Renal cortical epithelial cell (primary cell): ENCODE data around the gene RASAL2. TPM values are rescaled to one million over a fixed set of nuclear protein-coding genes. Genes with fewer than 3 reads are reported as not detected.
A peak's percentile ranks its signal among the peaks of the same experiment; 100 is the strongest.
"Not testable (repeated sequence)": the region's sequence is repeated elsewhere in the genome, so short reads cannot be mapped to it uniquely, and the experiment has no call there.

ENCODE experiments used
- DNase-seq: peaks from one replicate; pipeline ENCODE4 v3.0.0-alpha.2; 2011; ENCODE audit warnings: low read depth
- total RNA-seq: library from RNA; depleted of rRNA; stranded (reverse); fragments of >200 nt; gene quantifications from 2 replicates; pipeline ENCODE4 v1.2.3, GENCODE V29; 2014

RASAL2 gene
- total RNA-seq, 1 donor from 2014 or later, result 28.6 TPM

DNA sequence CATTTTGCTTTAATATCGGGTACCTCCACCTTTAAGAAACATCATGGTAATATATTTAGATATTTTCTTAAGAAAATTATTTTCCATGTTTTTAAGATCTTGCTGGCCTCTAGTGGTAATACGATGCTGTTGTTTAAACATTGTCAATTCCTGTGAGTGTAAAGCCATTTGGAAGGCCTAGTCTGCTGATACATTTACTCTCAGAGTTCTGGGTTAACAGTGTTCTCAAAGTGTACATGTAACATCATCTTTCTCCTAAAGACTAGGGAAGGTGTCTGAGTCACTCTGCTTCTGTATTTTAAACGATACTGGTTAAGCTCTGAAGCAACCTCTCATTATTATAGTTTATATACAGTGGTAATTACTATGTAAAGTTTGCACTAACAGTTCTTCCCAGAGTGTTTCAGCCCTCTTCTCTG lies 189.1 kb downstream of the RASAL2 start:
- DNase-seq, result peak; percentile 71

DNA sequence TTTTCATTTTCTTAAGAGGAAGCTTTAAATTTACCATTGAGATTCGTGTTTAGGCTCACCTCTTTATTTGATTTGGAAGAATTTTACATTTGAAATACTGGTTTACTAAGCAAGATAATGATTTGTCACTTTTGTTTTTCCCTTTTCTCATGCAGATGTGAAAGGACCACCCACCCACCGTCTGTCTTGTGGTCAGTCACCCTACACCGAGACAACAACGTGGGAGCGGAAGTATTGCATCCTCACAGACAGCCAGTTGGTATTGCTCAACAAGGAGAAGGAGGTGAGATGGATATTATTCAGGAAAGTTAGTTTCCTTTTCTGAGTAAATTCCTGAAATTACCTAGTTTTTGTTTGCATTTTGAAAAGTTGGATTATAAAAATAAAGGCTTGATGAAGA lies 189.5 kb downstream of the RASAL2 start:
- no peak for DNase-seq

DNA sequence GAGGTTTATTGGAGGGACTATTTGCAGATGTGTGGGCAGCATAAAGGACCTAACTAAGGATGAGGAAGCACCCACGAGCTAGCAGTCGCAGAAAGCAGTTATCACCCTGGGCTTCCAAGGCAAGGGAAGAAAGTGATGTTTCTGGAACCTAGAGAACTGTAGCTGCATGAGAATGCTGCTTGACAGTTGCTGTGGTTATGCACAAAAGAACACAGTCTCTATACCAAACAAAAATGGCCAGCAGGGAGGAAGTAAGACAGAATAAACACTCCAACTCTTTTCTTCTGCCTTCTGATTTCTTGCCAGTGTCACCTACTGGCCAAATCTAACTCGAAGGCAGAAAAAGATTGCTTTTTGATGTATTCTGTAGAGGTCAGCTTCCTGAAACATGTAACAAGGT lies 190.2 kb downstream of the RASAL2 start:
- no peak for DNase-seq

DNA sequence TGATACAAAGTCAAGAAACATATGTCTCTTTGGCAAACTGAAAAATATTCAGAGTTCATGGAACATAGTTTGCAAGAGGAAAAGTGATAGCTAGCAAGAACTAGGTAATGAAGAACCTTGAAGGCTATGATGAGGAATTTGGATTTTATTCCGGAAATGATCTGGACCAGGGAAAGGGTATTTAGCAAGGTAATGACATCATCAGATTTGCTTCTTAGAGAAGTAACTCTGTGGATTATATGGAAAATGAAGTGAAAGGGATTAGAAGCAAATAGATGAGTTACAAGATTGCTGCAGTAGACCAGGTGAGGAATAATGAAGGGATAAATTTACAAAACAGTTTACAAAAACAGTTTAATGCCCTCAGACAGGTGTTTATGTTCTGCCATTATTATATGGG lies 197.3 kb downstream of the RASAL2 start:
- no peak for DNase-seq

DNA sequence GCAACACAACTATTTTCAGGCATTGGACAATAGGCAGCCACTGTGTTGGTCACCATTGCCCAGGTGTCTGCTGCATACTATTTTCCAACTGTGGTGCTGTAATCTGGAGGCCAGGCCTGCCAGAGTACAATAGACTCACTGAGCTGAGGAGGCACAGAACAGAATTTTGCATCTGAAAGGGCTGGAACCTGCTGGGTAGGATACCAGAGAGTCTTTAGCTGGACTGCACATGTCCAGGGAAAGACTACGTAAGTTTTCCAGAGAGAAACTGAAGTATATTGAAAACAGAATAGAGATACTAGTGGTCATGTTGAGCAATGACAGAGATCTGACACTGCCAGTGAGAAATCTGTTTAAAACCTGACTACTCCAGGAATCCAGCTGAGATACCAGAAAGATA lies 200.8 kb downstream of the RASAL2 start:
- no peak for DNase-seq

DNA sequence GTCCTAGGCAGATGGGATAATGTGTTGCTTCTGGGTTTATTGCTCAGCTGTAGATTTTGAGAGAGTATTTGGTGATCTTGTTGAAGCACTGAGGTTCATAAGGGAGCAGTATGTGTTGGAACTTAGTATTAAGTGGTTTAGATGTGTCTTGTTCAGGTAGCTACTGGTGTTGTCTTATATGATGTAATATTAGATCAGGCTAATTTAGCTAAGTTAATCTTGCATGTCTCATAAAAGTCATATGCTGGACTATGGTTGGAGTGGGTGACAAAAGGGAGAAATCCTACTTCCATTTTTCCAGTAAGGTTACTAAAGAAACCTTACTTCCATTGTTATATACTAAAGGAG lies 206.4 kb downstream of the RASAL2 start:
- no peak for DNase-seq

DNA sequence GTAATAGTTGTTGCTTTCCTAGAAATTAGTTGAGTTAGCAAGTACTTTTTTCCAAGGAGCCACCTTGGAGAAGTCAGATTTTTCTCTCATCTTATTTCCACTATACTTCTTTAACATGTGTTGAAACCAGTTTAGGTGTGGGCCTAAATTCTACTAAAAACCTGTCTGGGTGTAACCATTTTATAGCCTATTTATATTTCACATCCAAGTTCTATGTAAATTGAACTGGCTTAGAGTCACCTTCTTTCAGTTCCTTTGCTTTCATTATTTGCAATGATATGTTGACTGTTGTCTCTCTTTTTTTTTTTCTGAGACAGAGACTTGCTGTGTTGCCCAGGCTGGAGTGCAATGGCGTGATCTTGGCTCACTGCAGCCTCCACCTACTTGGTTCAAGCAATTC lies 207.2 kb downstream of the RASAL2 start:
- DNase-seq, result no peak

DNA sequence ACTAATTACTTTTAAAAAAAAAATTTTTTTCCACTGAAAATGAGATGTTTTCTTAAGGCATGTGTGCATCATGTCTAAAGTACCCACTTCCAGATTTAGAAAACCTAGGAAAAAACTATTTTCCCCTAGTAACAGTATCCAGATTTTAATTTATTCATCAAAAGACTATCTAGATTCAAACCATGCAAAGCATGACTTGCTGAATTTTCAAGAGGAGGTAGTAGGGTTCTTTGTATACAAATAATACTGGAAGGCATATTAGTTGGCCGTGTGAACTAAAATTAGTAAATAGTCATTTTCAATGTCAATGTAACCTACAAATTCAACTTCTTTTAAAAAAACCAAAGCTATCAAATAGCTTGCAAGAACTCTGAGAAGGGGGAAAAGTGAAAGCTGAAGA lies 213.4 kb downstream of the RASAL2 start:
- no peak for DNase-seq

DNA sequence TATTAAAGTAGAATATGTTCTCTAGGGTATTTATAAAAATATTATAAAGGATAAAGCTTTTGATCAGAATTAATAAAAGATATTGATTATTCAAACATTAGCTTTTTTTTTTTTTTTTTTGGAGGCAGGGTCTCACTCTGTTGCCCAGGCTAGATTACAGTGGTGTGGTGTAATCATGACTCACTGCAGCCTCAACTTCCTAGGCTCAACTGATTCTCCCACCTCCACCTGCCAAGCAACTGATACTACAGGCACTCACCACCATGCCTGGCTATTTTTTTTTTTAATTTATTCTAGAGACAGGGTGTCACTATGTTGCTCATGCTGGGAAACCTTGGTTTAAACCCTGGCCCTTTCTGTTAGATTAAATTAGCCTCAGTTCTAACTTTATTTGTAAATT lies 214.5 kb downstream of the RASAL2 start:
- DNase-seq, result peak; percentile 32

DNA sequence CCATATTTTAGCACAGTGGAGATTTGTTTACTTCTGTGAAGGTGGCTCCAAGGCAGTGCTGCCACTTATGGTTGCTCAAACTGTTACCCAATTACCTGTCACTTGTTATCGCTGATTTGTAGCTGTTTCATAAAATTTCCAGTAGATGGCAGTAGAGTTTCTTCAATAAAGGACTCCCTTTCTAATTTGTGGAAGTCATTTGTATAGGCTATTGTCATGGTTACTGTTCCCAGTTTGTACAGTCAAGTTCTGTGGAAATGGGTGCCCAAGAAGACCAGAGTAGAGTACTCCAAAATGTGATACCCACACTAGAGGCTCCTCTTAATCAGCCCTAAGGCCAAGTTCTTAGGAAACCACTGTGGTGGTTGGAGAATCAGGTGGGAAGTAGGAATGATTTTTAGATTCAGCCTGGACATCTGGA lies 216.8 kb downstream of the RASAL2 start:
- DNase-seq, result peak; percentile 89

DNA sequence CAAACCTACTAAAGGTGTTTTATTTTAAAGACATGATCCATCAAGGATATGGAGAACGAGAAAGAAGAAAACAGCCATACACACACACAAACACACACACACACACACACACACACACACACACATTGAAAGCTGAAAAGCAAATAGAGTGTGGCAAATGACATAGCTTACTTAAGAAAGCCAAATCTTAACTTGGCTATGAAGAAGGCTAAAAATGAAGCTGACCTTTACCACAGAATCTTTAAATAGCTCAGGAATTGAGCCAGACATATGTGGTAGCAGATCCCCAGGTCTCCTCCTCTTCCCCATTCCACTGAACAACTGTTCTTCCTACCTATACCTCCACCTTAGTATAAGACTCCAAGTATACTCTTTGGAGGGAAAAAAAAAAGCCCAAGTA lies 217.3 kb downstream of the RASAL2 start:
- no peak for DNase-seq

DNA sequence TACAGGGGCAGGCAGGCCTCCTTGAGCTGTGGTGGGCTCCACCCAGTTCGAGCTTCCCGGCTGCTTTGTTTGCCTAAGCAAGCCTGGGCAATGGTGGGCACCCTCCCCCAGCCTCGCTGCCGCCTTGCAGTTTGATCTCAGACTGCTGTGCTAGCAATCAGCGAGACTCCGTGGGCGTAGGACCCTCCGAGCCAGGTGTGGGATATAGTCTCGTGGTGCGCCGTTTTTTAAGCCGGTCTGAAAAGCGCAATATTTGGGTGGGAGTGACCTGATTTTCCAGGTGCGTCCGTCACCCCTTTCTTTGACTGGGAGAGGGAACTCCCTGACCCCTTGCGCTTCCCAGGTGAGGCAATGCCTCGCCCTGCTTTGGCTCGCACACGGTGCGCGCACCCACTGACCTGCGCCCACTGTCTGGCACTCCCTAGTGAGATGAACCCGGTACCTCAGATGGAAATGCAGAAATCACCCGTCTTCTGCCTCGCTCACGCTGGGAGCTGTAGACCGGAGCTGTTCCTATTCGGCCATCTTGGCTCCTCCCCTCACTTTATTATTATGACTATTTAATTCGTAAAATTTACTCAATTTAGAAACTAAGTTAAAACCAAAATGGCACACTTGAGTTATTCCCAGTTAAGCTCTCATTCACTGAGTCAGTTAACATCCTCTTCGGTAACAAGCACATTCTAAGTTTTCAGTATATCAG lies 226.5 kb downstream of the RASAL2 start:
- not testable (repeated sequence) for DNase-seq

DNA sequence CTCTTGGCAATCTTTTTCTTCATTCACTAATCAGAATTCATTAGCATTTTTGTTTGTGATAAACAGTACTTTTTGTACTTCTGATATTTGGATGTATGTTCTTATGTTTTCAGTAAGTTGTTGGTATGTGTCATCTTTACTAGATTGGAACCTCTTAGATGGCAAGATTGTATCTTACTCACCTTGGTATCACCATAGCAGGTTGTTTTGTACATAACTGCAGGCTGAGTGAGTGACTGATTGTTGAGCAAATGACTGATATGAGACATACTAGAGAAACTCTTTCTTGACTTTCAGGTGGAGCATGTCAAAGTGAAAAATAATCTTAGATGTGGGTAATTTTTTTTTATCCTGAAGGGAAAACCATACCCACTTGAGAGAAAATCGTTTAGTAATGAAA lies 229.2 kb downstream of the RASAL2 start:
- DNase-seq, result peak; percentile 47

DNA sequence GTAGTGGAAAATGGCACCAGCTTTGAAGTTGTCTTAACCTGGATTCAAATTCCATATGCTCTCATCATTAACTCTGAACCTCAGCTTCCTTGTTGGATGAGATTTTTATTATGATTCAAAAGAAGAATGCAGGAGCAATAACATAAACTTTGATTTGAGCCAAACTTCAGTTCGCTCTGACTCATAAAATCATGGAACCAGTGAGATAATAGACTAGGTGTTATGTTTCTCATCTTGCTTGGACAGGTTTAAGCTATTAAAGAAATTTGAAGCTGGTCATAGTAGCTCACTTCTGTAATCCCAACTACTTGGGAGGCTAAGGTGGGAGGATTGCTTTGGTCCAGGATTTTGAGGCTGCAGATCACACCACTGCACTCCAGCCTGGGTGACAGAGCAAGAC lies 230.1 kb downstream of the RASAL2 start:
- DNase-seq, result no peak

DNA sequence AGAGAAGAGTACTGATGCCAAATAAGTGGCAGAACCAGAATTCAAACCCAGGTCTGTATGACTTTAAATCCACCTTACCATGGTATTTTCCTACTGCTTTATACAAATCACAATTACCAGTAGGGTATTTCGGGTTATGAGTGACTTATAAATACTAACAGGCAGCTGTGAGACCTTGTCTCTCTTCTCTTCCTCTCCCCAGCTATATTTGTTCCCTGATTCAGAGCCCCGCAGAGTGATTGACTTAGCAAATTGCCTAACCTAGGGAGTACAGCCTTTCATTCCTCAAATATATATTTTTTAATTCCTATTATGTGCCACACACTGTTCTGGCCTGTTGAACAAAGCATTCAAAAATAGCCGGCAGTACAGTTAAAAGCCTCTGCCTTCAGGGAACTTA lies 234.8 kb downstream of the RASAL2 start:
- DNase-seq, result peak; percentile 40

DNA sequence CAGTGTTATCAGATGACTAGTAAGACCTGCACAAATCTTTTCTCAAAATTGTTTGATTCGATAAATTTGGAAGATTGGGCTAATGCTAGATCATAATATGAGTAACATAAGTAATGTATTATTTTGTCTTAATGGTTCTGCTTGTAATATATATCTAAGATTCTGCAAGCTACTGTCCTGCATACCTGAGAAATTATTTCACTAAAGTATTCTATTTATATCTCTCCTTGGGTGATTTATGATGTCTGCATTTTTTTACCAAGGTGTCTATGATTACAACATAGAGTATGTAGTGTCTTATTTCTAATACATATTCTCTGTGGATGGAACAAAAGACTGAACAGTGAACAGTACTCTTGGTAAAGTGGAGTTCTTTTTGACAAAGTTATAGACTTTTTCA lies 236.2 kb downstream of the RASAL2 start:
- no peak for DNase-seq

DNA sequence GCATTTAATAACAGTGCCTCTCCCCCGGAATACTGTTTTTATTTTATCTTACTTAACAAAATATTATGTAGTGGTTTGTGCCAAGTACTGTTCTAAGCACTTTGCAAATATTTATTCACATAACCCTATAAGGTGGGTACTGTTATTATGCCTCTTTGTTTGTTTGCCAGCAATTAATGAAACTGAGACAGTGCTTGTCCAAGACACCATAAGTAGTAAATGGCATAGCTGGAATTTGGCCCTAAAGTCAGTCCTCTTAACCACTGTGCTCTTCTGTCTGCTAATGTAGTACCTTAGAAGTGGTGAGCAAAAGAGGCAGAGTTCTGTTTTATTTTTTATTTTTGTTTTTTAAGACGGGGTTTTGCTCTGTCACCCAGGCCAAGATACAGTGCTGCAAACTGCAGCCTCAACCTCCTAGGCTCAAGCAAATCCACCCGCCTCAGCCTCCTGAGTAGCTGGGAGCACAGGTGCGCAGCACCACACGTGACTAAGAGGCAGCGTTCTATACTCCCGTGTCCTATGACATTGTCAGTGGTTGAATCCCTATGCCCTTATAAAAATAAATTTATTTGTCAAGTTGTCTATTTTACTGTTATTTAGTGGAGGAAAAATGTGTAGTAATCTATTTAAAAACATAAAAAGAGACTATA lies 237.1 kb downstream of the RASAL2 start:
- no peak for DNase-seq

DNA sequence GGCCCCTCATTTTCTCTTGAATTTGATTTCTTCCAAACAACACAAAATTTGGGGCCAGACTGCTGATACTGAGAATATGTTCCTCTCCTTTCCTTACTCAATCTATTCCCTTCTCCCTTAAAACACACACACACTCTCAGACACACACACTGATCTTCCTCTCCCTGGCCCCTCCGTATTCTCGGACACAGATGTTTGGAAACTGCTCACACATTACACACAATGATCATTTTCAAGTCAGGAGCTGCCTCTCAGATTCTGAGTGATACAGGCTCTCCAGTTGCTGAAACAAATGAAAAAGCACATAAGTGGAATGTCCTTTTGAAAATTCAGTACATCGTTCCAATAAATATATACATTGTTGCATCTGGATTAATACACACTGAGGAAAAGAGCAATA lies 241.5 kb downstream of the RASAL2 start:
- no peak for DNase-seq

DNA sequence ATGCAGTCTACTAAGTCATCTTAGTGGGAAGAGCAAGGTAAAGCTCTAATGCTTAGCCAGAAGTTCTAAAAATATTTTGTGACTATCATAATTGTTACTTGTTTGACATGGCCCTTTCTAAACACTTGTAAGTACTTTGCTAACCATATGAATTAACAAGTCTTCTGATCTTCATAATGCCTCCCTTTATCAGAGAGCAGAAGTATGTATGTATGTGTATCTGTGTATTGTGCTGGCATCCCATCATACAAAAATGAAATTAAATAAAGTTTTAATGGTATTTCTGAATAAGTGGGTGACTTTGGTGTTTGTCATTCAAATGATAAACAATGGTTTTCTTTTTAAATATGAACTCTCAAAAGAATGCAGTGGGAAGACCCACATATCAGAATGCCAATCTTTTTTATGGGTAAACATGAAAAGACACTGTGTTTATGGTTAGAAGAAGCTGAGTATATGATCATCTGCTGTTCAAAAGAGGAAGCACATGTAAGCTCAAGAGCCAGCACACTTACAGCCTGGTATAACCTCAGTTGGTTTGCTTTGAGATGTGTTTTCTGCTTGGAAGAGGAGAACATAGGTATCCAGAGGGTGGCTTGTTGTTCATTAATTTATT lies 243.3 kb downstream of the RASAL2 start:
- DNase-seq, result no peak

DNA sequence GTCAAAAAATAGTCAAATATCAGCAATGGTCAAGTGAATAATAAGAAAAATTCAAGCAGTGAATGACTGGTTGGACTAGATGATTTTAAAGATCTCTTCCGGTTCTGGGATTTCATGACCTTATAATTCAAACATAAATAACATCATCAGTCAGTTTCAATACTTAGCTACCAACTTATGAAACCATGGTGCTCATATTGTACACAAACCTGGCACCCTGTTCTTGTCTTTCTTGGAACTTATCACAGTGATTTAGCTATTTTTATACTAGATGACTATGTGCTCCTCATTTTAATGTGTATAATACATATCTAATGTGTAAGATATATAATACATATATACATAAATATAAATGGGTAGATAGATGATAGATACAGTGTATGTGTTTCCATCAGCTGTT lies 245.9 kb downstream of the RASAL2 start:
- DNase-seq, result no peak

DNA sequence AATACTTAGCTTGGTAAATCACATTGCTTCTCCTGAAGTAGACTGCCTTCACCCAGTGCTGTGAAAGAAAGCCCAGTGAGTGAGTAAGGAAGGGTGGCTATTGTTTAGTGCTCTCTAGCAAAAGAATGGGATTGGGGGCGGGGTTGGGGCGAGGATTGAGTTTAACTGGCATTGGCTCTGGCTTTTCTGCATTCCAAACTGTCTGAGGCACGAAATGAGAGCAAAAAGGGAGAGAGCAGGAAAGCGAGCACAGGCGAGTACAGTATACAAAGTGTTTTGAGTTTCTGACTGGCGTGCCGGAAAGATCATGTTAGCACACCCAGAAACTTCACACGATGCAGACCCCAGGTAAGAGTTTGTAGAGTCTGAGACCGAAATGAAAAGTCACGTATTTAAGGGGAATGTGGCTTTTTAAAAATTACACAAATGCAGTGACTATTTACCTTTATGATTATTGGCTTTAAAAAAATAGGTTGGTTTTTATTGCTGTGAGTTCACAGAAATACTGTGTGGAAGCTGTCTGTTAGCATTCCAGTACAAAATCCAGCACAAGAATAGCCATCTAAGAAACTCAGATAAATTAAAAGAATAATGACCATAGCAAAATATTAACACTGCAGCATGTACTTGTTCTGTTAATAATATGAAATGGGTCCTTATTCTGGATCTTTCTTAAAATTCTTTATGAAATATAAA lies 247.5 kb downstream of the RASAL2 start:
- DNase-seq, result peak; percentile 90

DNA sequence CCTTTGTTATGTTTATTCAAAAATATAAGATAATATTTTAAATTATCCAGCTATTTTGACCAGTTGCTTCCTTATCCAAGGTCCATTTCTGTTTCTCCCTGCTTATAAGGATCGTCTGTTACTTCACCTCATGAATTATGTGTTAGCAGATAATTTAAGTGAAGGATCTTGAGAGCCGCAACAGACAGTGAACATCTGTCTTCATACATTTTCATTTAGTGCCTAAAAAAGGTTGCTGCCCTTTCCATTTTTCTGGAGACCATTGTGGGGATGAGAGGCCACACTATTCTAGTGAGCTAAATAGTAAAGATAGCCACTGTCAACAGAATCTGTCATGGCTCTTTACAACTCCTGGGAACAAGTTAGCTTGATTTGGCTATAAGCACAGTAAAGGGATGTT lies 248.8 kb downstream of the RASAL2 start:
- DNase-seq, result no peak
